ENCODE measurements around the gene TMEM238L.
"Not testable (repeated sequence)": the region's sequence is repeated elsewhere in the genome, so short reads cannot be mapped to it uniquely, and the experiment has no call there.

Gene TMEM238L

DNA sequence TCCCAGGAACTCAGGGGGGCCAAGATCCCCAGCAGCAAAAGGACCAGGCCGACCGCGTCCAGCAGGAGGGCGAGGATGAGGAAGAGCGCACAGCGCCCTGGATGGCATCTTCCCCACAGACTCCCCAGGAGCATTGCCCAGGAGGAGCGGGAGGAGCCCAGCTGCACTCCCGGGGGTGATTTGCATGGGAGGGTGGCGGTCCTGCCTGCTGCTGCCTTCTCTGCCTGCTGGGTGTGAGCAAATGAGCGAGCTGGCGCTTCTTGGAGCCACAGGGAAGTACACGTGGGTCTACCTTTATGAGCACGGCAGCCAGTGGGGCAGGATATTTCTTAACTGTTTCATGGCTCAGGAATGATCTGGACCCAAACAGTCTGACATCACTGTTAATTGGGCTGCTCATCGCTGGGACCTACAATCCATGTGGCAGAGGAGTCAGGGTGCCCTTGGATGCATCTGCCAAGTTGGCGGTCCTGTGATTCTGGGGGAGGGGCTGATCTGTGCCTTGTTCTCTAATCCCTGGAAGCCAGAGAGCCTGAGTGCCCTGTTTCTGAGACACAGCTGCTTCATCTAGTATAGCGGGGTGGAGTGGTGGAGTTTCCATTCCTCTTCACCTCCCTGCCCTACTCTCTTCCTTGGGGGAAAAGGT, at the start of gene TMEM238L:
Gene TMEM238L, minus strand, starts transcription at position 270 of the 646 bp plus-strand sequence. Its CDS starts 136 bp downstream, at position 134.
- DNase-seq (ENCODE audit: low read depth in 2 of 2): no peak

DNA sequence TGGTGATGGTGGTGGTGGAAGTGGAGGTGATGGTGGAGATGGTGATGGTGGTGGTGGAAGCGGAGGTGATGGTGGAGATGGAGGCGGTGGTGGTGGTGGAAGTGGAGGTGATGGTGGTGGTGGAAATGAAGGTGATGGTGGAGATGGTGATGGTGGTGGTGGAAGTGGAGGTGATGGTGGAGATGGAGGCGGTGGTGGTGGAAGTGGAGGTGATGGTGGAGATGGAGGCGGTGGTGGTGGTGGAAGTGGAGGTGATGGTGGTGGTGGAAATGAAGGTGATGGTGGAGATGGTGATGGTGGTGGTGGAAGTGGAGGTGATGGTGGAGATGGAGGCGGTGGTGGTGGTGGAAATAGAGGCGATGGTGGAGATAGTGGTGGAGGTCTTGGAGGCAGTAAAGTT, 42.7 kb upstream of the TMEM238L start:
- not testable (repeated sequence) for DNase-seq (ENCODE audit: low read depth in 2 of 2)

- no peak for DNase-seq (ENCODE audit: low read depth in 2 of 2)
These were observed 41.5 kb upstream of the TMEM238L start for GRCh38 chr17:10845388-10845751.

DNA sequence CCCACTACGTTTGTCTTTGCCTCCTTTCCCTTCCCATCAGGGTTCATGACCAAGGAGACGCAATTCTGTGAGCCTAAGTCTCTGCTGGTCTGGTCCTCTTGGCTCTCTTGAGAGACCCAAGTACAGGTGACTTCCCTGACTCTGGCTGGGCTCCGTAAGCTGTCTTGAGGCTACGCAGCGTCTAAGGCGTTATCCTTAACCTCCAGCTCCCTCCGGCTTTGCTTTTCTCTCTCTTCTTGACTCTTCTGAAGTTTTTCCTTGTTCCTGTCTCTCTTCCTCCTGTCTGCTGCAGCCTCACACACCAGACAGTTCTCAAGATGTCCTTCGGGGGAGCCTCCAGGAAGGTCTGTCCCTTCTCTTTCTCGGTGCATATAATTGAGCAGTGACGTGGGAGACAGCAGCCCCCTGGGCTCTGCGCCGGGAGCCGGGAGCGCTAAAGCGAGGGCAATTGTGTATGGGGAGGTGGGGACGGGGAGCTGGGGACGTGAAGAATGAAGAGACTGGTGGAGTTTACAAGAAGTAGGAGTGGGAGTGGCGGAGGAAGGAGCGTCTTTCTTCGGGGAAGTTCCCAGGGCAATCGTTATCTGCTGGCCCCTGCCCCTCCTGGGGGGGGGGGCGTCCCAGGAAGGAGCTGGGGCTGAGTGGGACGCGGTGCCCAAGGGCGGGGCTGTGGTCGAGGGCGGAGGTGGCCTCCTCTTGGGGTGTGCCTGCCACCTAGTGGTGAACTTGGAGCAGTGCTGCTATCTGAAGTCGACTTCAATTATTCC, 40.9 kb upstream of the TMEM238L start:
- DNase-seq (ENCODE audit: low read depth in 2 of 2): peak; percentile 2 to 19

- no peak for DNase-seq (ENCODE audit: low read depth in 2 of 2)
These were observed 39.9 kb upstream of the TMEM238L start for GRCh38 chr17:10843811-10844210.

DNA sequence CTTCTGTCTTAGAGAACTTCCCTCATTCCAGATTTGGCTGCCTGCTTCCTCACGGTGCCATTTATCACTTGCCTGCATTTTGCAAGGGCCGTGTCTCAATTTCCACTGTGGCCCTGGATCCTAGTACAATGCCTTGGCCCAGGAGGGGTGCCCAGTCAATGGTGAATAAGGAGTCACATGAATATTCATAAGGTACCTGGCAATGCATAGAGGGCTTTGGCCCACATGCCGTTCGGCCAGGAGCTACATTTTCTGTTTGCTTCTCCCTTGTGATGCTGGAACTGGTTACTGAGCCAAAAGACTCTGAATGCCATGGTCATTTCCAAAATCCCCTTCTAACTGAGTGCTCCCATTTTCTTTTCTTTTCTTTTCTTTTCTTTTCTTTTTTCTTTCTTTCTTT, 38.8 kb upstream of the TMEM238L start:
- no peak for DNase-seq (ENCODE audit: low read depth in 2 of 2)

DNA sequence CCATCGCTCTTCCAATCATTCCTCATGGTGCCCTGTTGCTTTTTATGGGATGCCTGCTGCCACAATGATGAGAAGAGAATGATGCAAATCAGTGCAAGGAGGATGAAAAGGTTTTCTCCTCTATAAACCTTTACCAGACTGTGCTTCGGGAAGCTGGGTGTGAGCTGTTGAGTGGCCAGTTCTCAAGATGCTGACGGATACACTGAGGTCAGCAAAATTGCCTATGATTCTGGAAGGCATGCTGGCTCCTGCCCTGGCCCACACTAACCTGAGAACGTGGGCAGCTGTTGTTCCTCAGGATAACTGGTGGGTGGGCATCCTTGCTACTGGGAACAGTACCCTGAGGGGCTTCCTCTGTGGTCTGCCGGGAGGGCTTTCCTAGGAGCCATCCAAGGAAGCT, 34.8 kb upstream of the TMEM238L start:
- no peak for DNase-seq (ENCODE audit: low read depth in 2 of 2)

- no peak for DNase-seq (ENCODE audit: low read depth in 2 of 2)
These were observed 34.0 kb upstream of the TMEM238L start, which contains the start of gene PIRT for GRCh38 chr17:10837921-10838320. TSS of gene PIRT (minus strand) at chr17:10838087. CDS start at chr17:10825645, 12,442 bp downstream.

DNA sequence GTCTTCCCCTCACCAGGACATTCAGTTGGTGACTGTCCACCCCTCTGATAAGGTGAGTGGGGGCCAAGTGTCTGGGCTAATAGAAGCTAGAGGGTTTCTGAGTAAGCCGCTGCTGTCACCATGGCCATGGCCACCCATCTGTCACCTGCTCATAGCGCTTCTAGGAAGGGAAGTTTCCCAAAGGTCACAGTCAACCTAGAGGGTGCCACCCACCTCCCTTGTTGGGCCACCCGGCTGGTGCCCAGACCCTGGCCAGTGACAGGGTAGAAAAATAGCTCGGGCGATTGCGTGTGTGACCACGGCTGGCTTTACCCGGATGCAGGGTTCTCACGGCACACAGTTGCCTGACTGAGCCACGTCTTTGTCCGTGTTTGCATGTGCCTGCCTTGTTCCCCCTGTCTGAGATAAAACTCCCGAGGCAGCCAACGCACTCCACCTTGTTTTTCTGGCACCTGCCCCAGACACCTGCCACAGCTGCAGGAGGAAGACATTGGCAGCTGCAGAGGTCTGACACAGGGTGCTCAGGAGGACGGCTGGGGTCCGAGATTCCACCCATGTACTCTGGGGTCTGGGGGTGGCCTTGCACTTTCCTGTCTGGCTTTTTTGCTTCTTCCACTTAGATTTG, 33.2 kb upstream of the TMEM238L start:
- no peak for DNase-seq (ENCODE audit: low read depth in 2 of 2)

DNA sequence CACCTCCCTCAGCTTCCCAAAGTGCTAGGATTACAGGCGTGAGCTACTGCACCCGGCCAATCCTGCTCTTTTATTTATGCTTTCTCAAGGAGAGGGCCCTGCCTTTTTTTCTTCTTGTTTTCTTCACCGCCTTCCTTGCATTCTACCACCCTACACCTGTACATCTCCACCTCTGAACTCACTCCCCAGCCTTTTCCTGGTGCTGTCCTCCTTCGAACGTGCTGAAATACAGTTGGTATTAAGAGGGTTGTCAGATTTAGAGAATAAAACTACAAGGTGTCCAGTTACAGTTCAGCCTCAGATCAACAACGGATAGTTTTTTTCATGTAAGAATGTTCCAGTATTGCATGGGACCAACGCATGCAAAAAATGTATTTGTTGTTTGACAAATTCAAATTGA, 32.2 kb upstream of the TMEM238L start:
- DNase-seq (ENCODE audit: low read depth in 2 of 2): no peak

DNA sequence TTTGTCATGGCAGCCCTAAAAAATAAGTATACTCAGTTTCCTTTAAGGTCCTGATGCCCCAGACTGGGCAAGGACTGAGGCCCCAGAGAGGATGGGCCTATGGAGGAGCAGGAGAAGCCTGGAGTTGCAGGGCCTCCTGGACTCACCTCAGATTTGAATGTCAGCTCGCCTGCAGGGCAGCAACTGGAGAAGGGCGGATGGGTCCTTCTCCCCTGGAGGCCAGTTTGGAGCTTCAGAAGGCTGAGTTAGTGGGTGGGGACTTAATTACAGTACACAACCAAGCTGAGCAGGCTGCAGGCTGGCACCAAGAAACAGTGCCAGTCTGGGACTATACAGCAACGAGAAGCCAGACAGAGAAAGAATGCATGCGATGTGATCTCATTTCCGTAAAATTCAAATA, 27.8 kb upstream of the TMEM238L start:
- no peak for DNase-seq (ENCODE audit: low read depth in 2 of 2)

GRCh38 chr17:10827898-10828552, 24.1 kb upstream of the TMEM238L start:
- no peak for DNase-seq (ENCODE audit: low read depth in 2 of 2)

DNA sequence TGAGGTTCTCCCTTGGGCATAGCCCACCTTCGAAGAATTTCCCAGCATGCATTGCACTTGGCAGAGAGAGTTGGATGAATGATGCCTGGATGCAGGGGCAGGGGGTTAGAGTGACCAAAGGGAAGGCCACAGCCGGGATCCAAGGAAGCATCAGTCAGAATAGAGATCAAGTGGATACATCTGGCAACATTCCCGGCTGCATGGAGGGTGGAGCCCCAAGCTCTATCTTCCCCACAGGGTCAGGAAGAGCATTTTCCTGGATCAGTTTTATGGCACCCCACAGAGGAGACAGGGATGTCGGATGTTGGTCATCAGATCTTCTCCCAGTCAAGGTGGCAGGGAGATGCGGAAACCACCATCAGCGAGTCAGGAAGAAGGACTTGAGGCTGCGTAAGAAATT, 21.0 kb upstream of the TMEM238L start:
- DNase-seq (ENCODE audit: low read depth in 2 of 2): no peak

DNA sequence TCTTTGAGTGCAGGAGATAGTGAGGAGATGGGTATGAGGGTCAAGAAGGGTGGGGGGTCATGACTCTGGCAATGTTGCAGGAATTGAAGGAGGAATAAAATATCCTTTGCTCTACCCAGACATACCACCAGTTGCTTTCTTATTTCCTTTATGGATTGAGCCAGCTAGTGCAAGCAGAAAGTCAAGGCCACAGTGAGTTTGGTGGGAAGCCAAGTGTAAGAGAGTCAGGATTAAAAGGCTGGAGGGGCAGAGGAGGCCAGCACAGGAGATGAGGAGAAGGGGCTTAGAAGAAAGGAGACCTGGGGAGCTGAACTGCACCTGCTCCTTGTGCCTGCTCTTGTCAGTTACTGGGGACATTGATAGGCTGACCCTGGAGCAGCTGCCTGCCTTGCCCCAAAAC, 17.9 kb upstream of the TMEM238L start:
- no peak for DNase-seq (ENCODE audit: low read depth in 2 of 2)

- no peak for DNase-seq (ENCODE audit: low read depth in 2 of 2)
These were observed 17.2 kb upstream of the TMEM238L start for GRCh38 chr17:10821054-10821453.

GRCh38 chr17:10815319-10815718, 11.4 kb upstream of the TMEM238L start:
- DNase-seq (ENCODE audit: low read depth in 2 of 2): no peak

DNA sequence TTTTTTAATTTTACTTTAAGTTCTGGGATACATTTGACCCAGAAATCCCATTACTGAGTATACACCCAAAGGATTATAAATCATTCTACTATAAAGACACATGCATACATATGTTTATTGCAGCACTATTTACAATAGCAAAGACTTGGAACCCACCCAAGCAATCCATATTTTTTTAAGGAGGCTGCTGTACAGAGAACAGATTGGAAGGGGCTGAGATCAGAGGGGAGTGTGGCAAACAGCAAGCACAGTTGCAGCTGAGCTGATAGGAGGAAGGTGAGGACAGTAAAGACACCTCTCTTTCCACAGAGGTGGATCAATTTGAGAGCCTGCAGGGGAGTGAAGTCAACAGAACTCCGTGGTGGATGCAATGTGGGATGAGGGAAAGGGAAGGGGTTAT, 10.2 kb upstream of the TMEM238L start:
- DNase-seq (ENCODE audit: low read depth in 2 of 2): no peak

DNA sequence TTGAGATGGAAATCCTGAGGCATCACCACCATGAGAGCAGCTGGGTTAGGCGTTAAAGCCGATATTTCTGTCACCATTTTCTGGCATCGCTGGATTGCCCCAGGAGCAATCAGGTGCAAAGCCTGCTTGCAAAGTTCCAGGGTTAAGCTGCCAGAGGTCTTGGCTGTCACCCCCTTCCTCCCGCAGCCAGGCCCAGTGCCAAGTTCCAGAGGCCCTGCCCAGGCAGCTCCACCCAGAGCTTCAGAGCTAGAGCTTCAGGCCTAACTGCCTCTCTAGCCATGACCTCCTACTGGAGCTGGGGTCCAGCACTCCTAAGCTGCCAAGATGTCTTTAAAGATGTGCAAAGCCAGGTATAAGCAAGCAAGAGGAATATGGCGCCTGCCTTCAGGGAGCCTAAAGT, 8.8 kb upstream of the TMEM238L start:
- DNase-seq (ENCODE audit: low read depth in 2 of 2): no peak

- DNase-seq (ENCODE audit: low read depth in 2 of 2): no peak
These were observed 5.7 kb upstream of the TMEM238L start for GRCh38 chr17:10809605-10810004.

- DNase-seq (ENCODE audit: low read depth in 2 of 2): no peak
These were observed 3.8 kb upstream of the TMEM238L start for GRCh38 chr17:10807704-10808128.

- DNase-seq (ENCODE audit: low read depth in 2 of 2): no peak
These were observed 2.8 kb upstream of the TMEM238L start for GRCh38 chr17:10806545-10807262.

- no peak for DNase-seq (ENCODE audit: low read depth in 2 of 2)
These were observed 2.0 kb upstream of the TMEM238L start for GRCh38 chr17:10805911-10806310.
